IPS-20b (cell line): ENCODE results near the gene TGFBI.

Experiments
- H3K27ac ChIP-seq: one replicate; pipeline ENCODE4 v1.5.1; 2013; ENCODE audit warnings: low read length
- H3K27me3 ChIP-seq: 2 replicates; pipeline ENCODE4 v1.6.1; 2013; ENCODE audit warnings: mild to moderate bottlenecking, low read length, inconsistent platforms; ENCODE audit not compliant: insufficient read depth
- H3K36me3 ChIP-seq: 2 replicates; pipeline ENCODE4 v1.6.1; 2013; ENCODE audit warnings: low read depth, mild to moderate bottlenecking, inconsistent platforms, low read length, moderate library complexity; ENCODE audit not compliant: insufficient read depth
- H3K4me1 ChIP-seq: 2 replicates; pipeline ENCODE4 v1.6.1; 2013; ENCODE audit warnings: mild to moderate bottlenecking, control low read depth, inconsistent platforms, low read length, moderate library complexity; ENCODE audit not compliant: insufficient read depth
- H3K4me3 ChIP-seq: 2 replicates; pipeline ENCODE4 v1.5.1; 2013; ENCODE audit warnings: mild to moderate bottlenecking, low read length, inconsistent platforms
- H3K9ac ChIP-seq: 2 replicates; pipeline ENCODE4 v1.6.1; 2013; ENCODE audit warnings: low read depth, mild to moderate bottlenecking, inconsistent platforms, low read length, moderate library complexity
- H3K9me3 ChIP-seq: 2 replicates; pipeline ENCODE4 v1.6.1; 2013; ENCODE audit warnings: mild to moderate bottlenecking, low read depth, low read length, inconsistent platforms; ENCODE audit not compliant: insufficient read depth

The TGFBI gene

GRCh38 chr5:136109453-136110135 lies 80.8 kb downstream of the TGFBI start:
- Histone ChIP-seq H3K27ac (no peak overlapping the region), H3K27me3 (no peaks in the 10 kb centered on the region), H3K36me3 (no peaks in the 10 kb centered on the region), H3K9ac (no peak overlapping the region), H3K4me3 (no peak overlapping the region), H3K4me1 (0 out of 2 replicates have a peak, but pooled peaks cover under 1% of the 10 kb centered on the region), H3K9me3 (no peaks in the 10 kb centered on the region)
